Left colon (tissue), 2 donors: ENCODE measurements around the gene KCNG1. TPM values are rescaled to one million over a fixed set of nuclear protein-coding genes. Genes with fewer than 3 reads are reported as not detected.
A peak's percentile ranks its signal among the peaks of the same experiment; 100 is the strongest.

ENCODE experiments used
- ATAC-seq: fragments of 200-7000 bp; cut with Tn5 transposase; one replicate; pipeline ENCODE4 v1.9.1; 2020; ENCODE audit warnings: mild to moderate bottlenecking, moderate library complexity
- DNase-seq, 2 donors: peaks; one replicate each; pipeline ENCODE4 v3.0.0-alpha.2; 2020
- intact Hi-C, 2 donors: fragments of 100-400 bp; cut with DNase I in 1 of 2; cut with micrococcal nuclease in 1 of 2; formaldehyde crosslinking; loops; one replicate each; pipeline versions ENCODE4 v1.11.2 to v1.14.0; 2022; cut with DNase I, micrococcal nuclease
- total RNA-seq, 2 donors: library from RNA; stranded (reverse); fragmentation: NEBNext Ultra II Directional; extraction: Animal tissue kit (Norgen Biotek cat#: 25700); gene quantifications; one replicate each; pipeline ENCODE4 v1.2.1, GENCODE V29; 2021
- donor health status: DM: no; HTN: no; CAD: no.
- donor health status: DM: yes; HTN: yes; CAD: no.

The KCNG1 gene
- total RNA-seq, 2 donors from 2014 or later, result 2.3 to 15.2 TPM

GRCh38 chr20:51017251-51017650 is 5.7 kb downstream of the KCNG1 start:
- ATAC-seq, result no peak
- no peak for DNase-seq
- intact Hi-C loops, result no loop called here

- intact Hi-C loops, result no loop called here
- no peak for ATAC-seq
Measured at GRCh38 chr20:51016521-51016920, 6.4 kb downstream of the KCNG1 start.

GRCh38 chr20:51014797-51015722 is 7.8 kb downstream of the KCNG1 start:
- ATAC-seq (peak; percentile 87), DNase-seq (peak; percentile 39 to 66)
- intact Hi-C loops, result no loop called here

More at GRCh38 chr20:51016521-51016920, 6.4 kb downstream of the KCNG1 start:
- DNase-seq, result no peak

- intact Hi-C loops, result no loop called here
- no peak for DNase-seq
- peak; percentile 47 for ATAC-seq
Measured at GRCh38 chr20:51013577-51014330, 9.2 kb downstream of the KCNG1 start.

- intact Hi-C loops, result no loop called here
- ATAC-seq, result no peak
Measured at GRCh38 chr20:51012357-51012756, 10.6 kb downstream of the KCNG1 start.

GRCh38 chr20:51011479-51011878 is 11.4 kb downstream of the KCNG1 start:
- no peak for ATAC-seq
- intact Hi-C loops, result no loop called here
- no peak for DNase-seq

More at GRCh38 chr20:51012357-51012756, 10.6 kb downstream of the KCNG1 start:
- no peak for DNase-seq

GRCh38 chr20:51010932-51011331 is 12.0 kb downstream of the KCNG1 start:
- intact Hi-C loops, result no loop called here
- ATAC-seq (no peak), DNase-seq (no peak)

- intact Hi-C loops, result no loop called here
- no peak for DNase-seq
- ATAC-seq, result no peak
Measured at GRCh38 chr20:51010043-51010365, 12.9 kb downstream of the KCNG1 start.

GRCh38 chr20:51009303-51010042 is 13.4 kb downstream of the KCNG1 start:
- DNase-seq, result no peak
- ATAC-seq, result no peak

GRCh38 chr20:51008718-51009117 is 14.2 kb downstream of the KCNG1 start:
- ATAC-seq, result peak; percentile 99
- intact Hi-C loops, result no loop called here
- peak; percentile 51 to 60 for DNase-seq

More at GRCh38 chr20:51009303-51010042, 13.4 kb downstream of the KCNG1 start:
- intact Hi-C loops, result no loop called here

GRCh38 chr20:51005214-51005613 is 17.7 kb downstream of the KCNG1 start:
- intact Hi-C loops, result no loop called here
- ATAC-seq, result no peak
- no peak for DNase-seq

- no peak for ATAC-seq
- DNase-seq, result no peak
- intact Hi-C loops, result no loop called here
Measured at GRCh38 chr20:51004781-51005180, 18.1 kb downstream of the KCNG1 start.

- DNase-seq, result no peak
- intact Hi-C loops, result no loop called here
- no peak for ATAC-seq
Measured at GRCh38 chr20:51004305-51004727, 18.6 kb downstream of the KCNG1 start.

- DNase-seq, result no peak
- intact Hi-C loops, result no loop called here
- ATAC-seq, result no peak
Measured at GRCh38 chr20:51003753-51004152, 19.2 kb downstream of the KCNG1 start.

GRCh38 chr20:51002633-51003032 is 20.3 kb downstream of the KCNG1 start:
- ATAC-seq (no peak), DNase-seq (no peak)
- intact Hi-C loops, result no loop called here

GRCh38 chr20:51001430-51002265 is 21.3 kb downstream of the KCNG1 start:
- ATAC-seq (no peak), DNase-seq (no peak)
- intact Hi-C loops, result no loop called here

GRCh38 chr20:50999355-50999754 is 23.6 kb downstream of the KCNG1 start:
- intact Hi-C loops, result no loop called here
- ATAC-seq (no peak), DNase-seq (no peak)
